Activated naive CD4-positive, alpha-beta T cell treated with anti-CD3 and anti-CD28 coated beads, Interleukin-2, amount 10 ng/mL, durations not matched to agents 7 days and 5 days (primary cell): ENCODE data around the gene BIN2.
A peak's percentile ranks its signal among the peaks of the same experiment; 100 is the strongest.
"Not testable (repeated sequence)": the region's sequence is repeated elsewhere in the genome, so short reads cannot be mapped to it uniquely, and the experiment has no call there.

Source experiments
- CTCF ChIA-PET: fragments of 350-600 bp; sonication (Branson Sonifier 250); formaldehyde crosslinking; loops from one replicate; lab custom pipeline; 2021; ENCODE audit warnings: antibody characterized with exemption; lab: Charles Lee
- DNase-seq: peaks from one replicate; pipeline ENCODE4 v3.0.0-alpha.2; 2020
- H3K27ac Mint-ChIP-seq: one replicate; pipeline ENCODE4 v1.8.0; 2021; ENCODE audit warnings: mild to moderate bottlenecking, moderate library complexity, mixed read lengths
- H3K27me3 Mint-ChIP-seq: one replicate; pipeline ENCODE4 v1.8.0; 2021; ENCODE audit warnings: mild to moderate bottlenecking, mixed read lengths
- H3K36me3 Mint-ChIP-seq: one replicate; pipeline ENCODE4 v1.8.0; 2021; ENCODE audit warnings: mixed read lengths
- H3K4me1 Mint-ChIP-seq: one replicate; pipeline ENCODE4 v1.8.0; 2021; ENCODE audit warnings: mixed read lengths
- H3K4me3 Mint-ChIP-seq: one replicate; pipeline ENCODE4 v1.8.0; 2021; ENCODE audit warnings: mild to moderate bottlenecking, moderate library complexity, mixed read lengths
- H3K9me3 Mint-ChIP-seq: one replicate; pipeline ENCODE4 v1.8.0; 2021; ENCODE audit warnings: mixed read lengths

The BIN2 gene

DNA sequence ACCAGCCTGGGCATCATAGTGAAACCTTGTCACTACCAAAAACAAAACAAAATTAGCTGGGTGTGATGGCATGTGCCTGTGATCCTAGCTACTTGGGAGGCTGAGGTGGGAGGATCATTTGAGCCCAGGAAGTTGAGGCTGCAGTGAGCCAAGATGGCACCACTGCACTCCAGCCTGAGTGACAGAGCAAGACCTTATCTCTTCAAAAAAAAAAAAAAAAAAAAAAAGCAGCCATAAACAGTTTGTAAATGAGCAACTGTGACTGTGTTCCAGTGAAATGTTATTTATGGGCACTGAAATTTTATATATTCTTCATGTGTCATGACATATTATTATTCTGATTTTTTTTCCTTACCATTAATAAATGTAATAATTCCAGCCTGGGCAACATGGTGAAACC, 13.4 kb upstream of the BIN2 start:
- CTCF ChIA-PET: interaction anchor here (0.9 to 2.1 kb wide), 3 partner anchors 14 to 290 kb away, joined by 3 to 4 read pairs (median 3); partner anchors contain the start of gene SMAGP
- not testable (repeated sequence) for H3K9me3 Mint-ChIP-seq, H3K4me3 Mint-ChIP-seq, H3K36me3 Mint-ChIP-seq, H3K27ac Mint-ChIP-seq, DNase-seq
- peaks cover 11% of the 10 kb centered on the region for H3K27me3 Mint-ChIP-seq
- peaks cover 22% of the 10 kb centered on the region for H3K4me1 Mint-ChIP-seq

DNA sequence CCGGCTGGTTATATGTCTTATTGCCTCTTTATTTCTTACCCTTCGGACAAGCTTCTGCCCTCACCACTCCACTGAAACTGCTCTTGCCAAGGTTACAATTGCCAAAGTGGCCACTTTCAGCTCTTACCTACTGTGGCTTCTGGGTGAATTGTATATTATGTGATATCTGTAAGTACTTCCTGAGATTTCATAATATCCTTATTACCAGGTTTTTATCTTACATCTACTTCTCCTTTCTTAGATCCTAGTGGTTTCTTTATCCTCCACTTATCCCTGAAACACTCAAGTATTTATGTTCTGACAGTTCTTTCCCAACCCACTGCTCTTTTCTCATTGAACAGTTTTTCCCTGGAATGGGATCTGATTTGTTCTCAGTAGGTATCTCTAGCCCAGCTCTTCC, 12.0 kb upstream of the BIN2 start:
- Mint-ChIP-seq H3K27me3 (peaks cover 11% of the 10 kb centered on the region), H3K27ac (no peak overlapping the region), H3K4me1 (peaks cover 20% of the 10 kb centered on the region), H3K9me3 (no peaks in the 10 kb centered on the region), H3K36me3 (no peaks in the 10 kb centered on the region), H3K4me3 (no peak overlapping the region)
- CTCF ChIA-PET: no interaction called here
- DNase-seq: no peak

DNA sequence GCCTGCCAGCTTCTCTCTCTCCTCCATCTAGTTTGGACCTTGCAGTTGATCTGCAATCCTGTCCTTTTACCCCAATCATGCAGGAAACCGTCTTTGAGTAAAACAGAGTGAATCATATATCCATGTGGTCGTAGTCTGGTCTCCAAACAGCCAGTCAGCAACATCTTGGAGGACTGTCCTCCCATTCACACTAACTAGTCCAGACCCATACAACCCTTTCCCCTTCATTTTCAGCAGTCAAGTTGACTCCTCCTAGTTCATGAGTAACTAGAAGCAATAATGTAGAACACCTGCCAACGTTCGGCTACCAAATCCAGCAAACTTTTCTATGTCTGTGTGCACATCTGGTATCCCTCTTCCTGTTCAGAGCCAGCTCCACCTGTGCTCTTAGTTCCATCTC, 10.8 kb upstream of the BIN2 start:
- H3K9me3 Mint-ChIP-seq: no peaks in the 10 kb centered on the region
- peaks cover 3% of the 10 kb centered on the region for H3K36me3 Mint-ChIP-seq
- no peak overlapping the region for H3K4me3 Mint-ChIP-seq
- DNase-seq: no peak
- H3K27me3 Mint-ChIP-seq: peaks cover 11% of the 10 kb centered on the region
- no peak overlapping the region for H3K27ac Mint-ChIP-seq
- CTCF ChIA-PET: no interaction called here
- H3K4me1 Mint-ChIP-seq: peaks cover 28% of the 10 kb centered on the region

DNA sequence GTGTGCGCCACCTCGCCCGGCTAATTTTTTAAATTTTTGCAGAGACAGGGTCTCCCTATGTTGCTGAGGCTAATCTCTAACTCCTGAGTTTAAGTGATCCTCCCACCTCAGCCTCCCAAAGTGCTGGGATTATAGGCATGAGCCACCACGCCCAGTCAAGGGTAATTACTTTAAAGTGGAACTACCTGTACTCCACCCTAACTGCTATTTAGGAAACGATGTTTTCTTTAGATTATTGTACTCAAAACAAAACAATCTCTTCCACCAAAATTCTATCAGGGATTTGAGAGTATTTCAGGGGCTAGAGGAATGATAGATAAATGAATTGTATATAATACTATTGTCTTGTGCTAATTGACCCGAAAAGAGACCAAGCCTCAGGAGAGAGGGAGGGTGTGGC, 9.6 kb upstream of the BIN2 start:
- peaks cover 11% of the 10 kb centered on the region for H3K27me3 Mint-ChIP-seq
- CTCF ChIA-PET: interaction anchor here (0.7 kb wide), 1 partner anchor 71 kb away, joined by 4 read pairs; no protein-coding TSS in a partner anchor
- no peak overlapping the region for H3K4me3 Mint-ChIP-seq
- no peak for DNase-seq
- H3K27ac Mint-ChIP-seq: peak overlapping the region; percentile 25
- no peaks in the 10 kb centered on the region for H3K9me3 Mint-ChIP-seq
- peaks cover 41% of the 10 kb centered on the region for H3K4me1 Mint-ChIP-seq
- peaks cover 3% of the 10 kb centered on the region for H3K36me3 Mint-ChIP-seq

DNA sequence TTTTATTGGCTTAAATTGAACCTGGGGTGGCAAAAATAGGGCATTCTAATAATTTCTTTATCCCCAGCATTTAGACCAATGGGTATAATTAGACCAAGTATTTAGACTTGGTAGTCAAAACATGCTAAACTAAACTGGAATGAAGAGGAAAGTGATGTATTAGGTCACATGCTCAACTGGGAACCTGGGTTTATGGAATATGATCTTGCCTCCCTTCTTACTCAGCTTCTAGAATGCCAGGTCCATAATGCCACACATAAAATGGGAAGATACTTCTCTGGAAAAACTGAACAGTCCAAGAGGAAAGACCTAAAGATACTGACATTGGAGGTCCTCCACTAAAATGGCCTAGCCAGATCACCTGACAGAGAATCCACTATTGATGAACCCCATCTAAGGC, 6.2 kb upstream of the BIN2 start:
- peaks cover 70% of the 10 kb centered on the region for H3K4me1 Mint-ChIP-seq
- peaks cover 7% of the 10 kb centered on the region for H3K27me3 Mint-ChIP-seq
- DNase-seq: no peak
- peak overlapping the region; percentile 51 for H3K4me3 Mint-ChIP-seq
- CTCF ChIA-PET: interaction anchor here (0.9 to 1.9 kb wide), 4 partner anchors 9 to 77 kb away, joined by 3 to 10 read pairs (median 4); no protein-coding TSS in a partner anchor
- H3K36me3 Mint-ChIP-seq: peaks cover 5% of the 10 kb centered on the region
- H3K27ac Mint-ChIP-seq: peak overlapping the region; percentile 92
- no peaks in the 10 kb centered on the region for H3K9me3 Mint-ChIP-seq

DNA sequence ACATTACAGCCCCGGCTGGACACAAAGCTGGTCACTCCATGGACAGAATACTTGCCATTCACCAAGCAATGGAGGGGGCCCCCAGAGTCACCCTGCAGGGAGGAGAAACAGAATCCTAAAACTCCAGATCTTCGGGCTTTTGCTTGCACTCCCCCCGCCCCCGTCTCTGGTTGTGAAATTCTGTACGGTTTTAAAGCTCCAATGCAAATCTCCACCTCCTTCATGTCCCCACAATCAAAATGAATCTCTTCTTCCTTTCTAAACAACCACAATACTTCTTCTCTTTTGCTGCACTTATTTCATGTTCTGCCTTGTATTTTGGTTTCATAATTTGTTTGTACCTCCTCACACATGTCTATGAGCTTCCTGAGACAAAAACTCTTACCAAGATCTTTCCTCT, 5.8 kb upstream of the BIN2 start:
- Mint-ChIP-seq H3K36me3 (peaks cover 8% of the 10 kb centered on the region), H3K27ac (peak overlapping the region; percentile 92), H3K4me3 (peak overlapping the region; percentile 51), H3K27me3 (peaks cover 7% of the 10 kb centered on the region), H3K9me3 (peaks cover 3% of the 10 kb centered on the region), H3K4me1 (peaks cover 72% of the 10 kb centered on the region)
- peak; percentile 34 for DNase-seq
- CTCF ChIA-PET: interaction anchor here (0.9 to 1.9 kb wide), 3 partner anchors 11 to 77 kb away, joined by 3 to 10 read pairs (median 3); no protein-coding TSS in a partner anchor

DNA sequence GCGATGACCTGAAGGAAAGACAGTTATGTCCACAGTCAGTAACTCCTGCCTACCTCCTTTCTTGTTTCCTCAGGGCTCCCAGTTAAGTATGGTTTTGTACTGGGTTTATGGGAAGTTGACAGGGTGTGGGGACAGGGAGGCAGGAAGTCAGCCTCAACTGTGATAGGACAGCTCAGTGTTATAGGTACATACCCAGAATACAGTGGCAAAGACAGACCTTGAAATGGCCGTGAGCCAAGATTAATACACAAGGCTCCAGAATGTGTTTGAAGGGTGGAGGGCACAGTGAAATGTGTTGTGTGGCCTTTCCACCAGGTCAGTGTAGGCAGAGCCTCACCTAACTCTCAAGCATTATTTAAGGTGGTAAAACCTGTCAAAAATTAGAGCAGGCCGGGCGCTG, 4.6 kb upstream of the BIN2 start:
- no peak for DNase-seq
- Mint-ChIP-seq H3K9me3 (peaks cover 3% of the 10 kb centered on the region), H3K27me3 (peaks cover 3% of the 10 kb centered on the region), H3K36me3 (peaks cover 9% of the 10 kb centered on the region), H3K4me3 (peak overlapping the region; percentile 26), H3K27ac (peak overlapping the region; percentile 92), H3K4me1 (peaks cover 74% of the 10 kb centered on the region)
- CTCF ChIA-PET: interaction anchor here (2.5 kb wide), 1 partner anchor 12 kb away, joined by 10 read pairs; no protein-coding TSS in a partner anchor

DNA sequence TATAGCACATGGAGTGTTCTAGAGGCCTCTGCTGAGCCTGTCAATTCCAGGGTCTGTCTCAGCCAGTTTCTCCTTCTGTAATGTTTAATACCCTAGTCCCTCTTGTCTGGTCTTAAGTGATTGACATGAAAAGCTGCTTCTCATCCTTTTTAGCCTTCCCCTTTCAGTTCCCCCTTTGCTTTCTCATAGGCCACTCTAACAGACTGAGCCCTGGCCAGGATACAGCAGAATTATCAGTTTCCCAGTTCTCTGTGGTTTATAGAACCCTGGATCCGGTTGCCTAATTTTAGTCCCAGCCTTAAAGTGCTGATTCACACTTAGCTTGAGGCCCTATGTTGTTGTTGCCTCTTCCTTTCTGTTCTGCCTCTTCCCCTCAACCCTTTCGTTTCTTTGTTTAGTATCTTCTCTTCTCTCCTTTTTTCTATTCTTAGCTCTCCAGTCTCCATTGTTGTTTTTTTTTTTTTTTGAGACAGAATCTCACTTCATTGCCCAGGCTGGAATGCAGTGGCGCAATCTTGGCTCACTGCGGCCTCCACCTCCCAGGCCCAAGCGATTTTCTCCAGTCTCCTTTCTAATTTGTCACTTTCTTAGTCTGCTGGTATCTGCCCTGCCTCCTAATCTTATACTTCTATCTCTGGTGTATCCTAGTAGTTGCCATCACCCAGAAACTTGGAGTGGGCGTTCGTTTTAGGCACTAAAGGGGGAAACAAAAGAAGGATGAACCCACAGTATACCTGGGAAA, 2.9 kb upstream of the BIN2 start:
- H3K27ac Mint-ChIP-seq: peak overlapping the region; percentile 92
- H3K4me3 Mint-ChIP-seq: peak overlapping the region; percentile 10
- no peak for DNase-seq
- peaks cover 3% of the 10 kb centered on the region for H3K9me3 Mint-ChIP-seq
- no peaks in the 10 kb centered on the region for H3K27me3 Mint-ChIP-seq
- CTCF ChIA-PET: interaction anchor here (0.7 to 2.5 kb wide), 3 partner anchors 14 to 301 kb away, joined by 3 to 10 read pairs (median 5); partner anchors contain the start of genes POU6F1 and SLC11A2
- peaks cover 88% of the 10 kb centered on the region for H3K4me1 Mint-ChIP-seq
- peaks cover 25% of the 10 kb centered on the region for H3K36me3 Mint-ChIP-seq

DNA sequence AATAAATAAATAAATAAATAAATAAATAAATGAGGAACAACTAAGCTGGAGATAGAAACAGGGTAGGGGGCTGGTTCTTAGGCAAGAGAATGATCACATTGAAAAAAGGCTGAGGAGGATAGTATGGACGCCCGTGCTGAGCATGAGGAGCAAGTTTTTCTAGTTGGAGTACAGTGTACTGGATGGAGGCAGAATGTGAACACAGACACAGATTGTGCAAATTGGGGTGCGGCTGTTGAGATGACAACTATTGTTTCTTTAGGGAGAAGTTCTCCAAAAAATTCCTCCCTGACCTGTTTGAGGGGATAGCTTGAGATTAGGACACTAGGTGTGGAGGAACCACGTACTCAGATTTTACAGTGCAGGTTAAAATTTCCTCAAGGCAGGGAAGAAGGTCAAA, 979 bp upstream of the BIN2 start:
- H3K27ac Mint-ChIP-seq: peak overlapping the region; percentile 94
- CTCF ChIA-PET: interaction anchor here (1.8 to 7.9 kb wide), 2 partner anchors 17 to 56 kb away, joined by 6 to 50 read pairs; no protein-coding TSS in a partner anchor
- H3K4me1 Mint-ChIP-seq: peaks cover 93% of the 10 kb centered on the region
- H3K27me3 Mint-ChIP-seq: no peaks in the 10 kb centered on the region
- peak overlapping the region; percentile 56 for H3K4me3 Mint-ChIP-seq
- no peak for DNase-seq
- H3K9me3 Mint-ChIP-seq: peaks cover 3% of the 10 kb centered on the region
- peaks cover 40% of the 10 kb centered on the region for H3K36me3 Mint-ChIP-seq

DNA sequence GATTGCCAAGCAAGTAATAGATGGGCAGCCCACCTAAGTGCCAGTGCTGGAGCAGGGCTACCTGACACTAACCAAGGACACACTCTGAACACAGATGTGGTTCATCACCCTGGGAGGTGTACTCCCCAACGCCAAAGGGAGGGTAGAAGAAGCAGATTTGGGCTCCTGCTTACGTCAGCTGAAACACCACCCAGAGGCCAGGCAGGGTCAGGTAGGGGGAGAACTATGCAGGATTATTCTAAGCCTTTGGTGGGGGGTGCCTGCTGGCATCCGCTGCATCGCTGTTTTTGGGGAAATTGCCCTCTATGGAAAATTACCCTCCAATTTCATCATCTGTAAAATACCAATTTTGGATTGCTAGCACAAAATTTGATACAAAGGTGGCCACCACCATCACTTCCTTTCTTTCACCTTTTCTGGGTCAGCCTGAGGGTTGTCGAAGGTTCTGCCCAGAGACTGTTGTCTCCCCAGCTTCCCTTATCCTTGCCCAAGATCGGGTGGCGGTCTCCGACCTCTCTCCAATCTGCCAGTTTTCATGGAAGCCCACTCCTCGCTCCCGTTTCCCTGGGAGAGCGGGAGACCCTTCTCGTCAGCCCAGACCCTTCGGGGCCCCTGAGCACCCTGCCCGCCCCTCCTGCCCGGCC, 535 bp downstream of the BIN2 start:
- no peaks in the 10 kb centered on the region for H3K27me3 Mint-ChIP-seq
- H3K27ac Mint-ChIP-seq: peak overlapping the region; percentile 94
- CTCF ChIA-PET: interaction anchor here (1.6 to 7.9 kb wide), 3 partner anchors 18 to 105 kb away, joined by 4 to 50 read pairs (median 6); partner anchors contain the start of gene POU6F1
- H3K9me3 Mint-ChIP-seq: peaks cover 3% of the 10 kb centered on the region
- H3K4me1 Mint-ChIP-seq: peaks cover 93% of the 10 kb centered on the region
- peak; percentile 76 for DNase-seq
- H3K4me3 Mint-ChIP-seq: peak overlapping the region; percentile 98
- peaks cover 48% of the 10 kb centered on the region for H3K36me3 Mint-ChIP-seq

DNA sequence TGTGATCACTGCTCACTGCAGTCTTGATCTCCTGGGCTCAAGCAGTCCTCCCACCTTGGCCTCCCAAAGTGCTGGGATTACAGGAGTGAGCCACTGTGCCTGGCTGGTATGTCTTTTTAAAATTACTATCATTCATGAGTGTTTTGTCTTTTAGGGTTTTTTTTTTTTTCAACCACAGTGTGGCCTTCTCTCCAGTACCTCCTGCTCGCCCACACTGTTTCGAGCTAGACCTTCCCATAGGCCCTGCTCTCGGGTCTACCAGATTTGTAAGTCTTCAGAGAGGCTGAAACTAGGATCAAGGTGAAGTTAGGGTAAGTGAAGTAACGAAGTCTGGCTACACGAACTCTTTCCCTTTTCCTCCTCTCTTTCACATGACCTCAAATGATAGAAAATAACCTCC, 1.5 kb downstream of the BIN2 start:
- CTCF ChIA-PET: interaction anchor here (1.6 to 7.9 kb wide), 3 partner anchors 19 to 104 kb away, joined by 4 to 50 read pairs (median 5); partner anchors contain the start of gene POU6F1
- Mint-ChIP-seq H3K27ac (peak overlapping the region; percentile 94), H3K9me3 (peaks cover 3% of the 10 kb centered on the region), H3K36me3 (peaks cover 55% of the 10 kb centered on the region), H3K27me3 (no peaks in the 10 kb centered on the region), H3K4me1 (peaks cover 92% of the 10 kb centered on the region), H3K4me3 (peak overlapping the region; percentile 98)
- peak; percentile 33 for DNase-seq

DNA sequence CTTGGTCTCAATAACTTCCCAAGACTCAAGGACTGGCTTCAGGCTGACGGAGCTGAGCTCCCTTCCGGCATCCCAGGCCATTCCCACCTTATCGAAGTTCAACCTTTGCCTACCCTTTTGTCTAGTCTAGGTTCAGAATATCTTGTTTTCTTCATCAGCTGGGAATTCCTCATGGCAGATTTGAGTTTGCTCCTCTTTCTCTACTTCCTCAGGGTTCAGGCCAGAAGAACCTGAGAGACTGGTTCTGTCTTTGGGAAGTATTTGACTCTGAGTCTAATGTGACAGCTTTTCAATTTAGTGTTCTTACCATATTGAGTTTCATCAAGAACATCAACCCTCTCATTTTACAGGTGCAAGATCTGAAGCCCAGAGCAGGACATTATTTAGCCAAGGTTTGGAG, 2.1 kb downstream of the BIN2 start:
- peaks cover 59% of the 10 kb centered on the region for H3K36me3 Mint-ChIP-seq
- peaks cover 3% of the 10 kb centered on the region for H3K9me3 Mint-ChIP-seq
- H3K27ac Mint-ChIP-seq: peak overlapping the region; percentile 94
- peaks cover 91% of the 10 kb centered on the region for H3K4me1 Mint-ChIP-seq
- H3K27me3 Mint-ChIP-seq: no peaks in the 10 kb centered on the region
- DNase-seq: no peak
- CTCF ChIA-PET: interaction anchor here (1.6 to 7.9 kb wide), 4 partner anchors 9 to 104 kb away, joined by 4 to 50 read pairs (median 4); partner anchors contain the start of gene POU6F1
- peak overlapping the region; percentile 98 for H3K4me3 Mint-ChIP-seq

DNA sequence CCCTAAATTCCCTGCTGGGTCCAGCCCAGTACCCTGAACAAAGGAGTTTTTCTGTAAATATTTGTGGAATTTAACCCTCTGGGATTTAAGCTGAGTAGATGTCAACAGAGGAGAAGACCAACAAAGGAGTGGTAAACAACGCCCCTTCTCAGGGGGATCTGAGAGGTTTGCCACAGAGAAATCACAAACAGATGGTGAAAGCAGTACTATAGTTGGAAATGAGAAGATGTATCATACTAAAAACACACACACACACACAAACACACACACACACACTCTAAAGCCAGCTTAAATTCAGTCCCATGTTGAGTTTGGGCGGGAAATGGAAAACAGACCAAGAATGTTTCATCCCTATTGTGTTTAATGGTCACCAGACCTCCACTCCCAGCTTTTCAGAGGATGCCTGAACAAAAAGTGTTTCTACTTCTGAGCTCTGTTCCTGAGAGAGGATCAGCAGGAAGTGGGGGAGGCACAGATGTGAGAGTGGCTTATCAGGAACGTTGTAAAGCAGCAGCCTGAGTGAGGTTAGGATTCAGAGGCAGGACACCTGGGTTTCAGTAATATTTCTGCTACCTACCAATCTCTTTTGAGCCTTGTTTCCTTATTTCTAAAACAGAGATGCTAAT, 3.2 kb downstream of the BIN2 start:
- Mint-ChIP-seq H3K27me3 (no peaks in the 10 kb centered on the region), H3K36me3 (peaks cover 64% of the 10 kb centered on the region), H3K4me1 (peaks cover 87% of the 10 kb centered on the region), H3K9me3 (peaks cover 3% of the 10 kb centered on the region), H3K4me3 (peak overlapping the region; percentile 98), H3K27ac (peak overlapping the region; percentile 94)
- CTCF ChIA-PET: interaction anchor here (0.6 to 7.9 kb wide), 3 partner anchors 10 to 556 kb away, joined by 3 to 50 read pairs (median 4); no protein-coding TSS in a partner anchor
- DNase-seq: peak; percentile 41
